WERI-Rb-1 (cell line): Measurements from ENCODE around the gene ZMAT3.

Experiments used
- DNase-seq: peaks from one replicate; pipeline ENCODE4 v3.0.0-alpha.2; 2020
- H3K27ac ChIP-seq: fragments of 250-450 bp; sonication (Bioruptor Pico); 2 replicates; pipeline ENCODE4 v1.5.1; 2020; ENCODE audit warnings: mild to moderate bottlenecking, moderate library complexity
- H3K27me3 ChIP-seq: fragments of 250-450 bp; sonication (Bioruptor Pico); 2 replicates; pipeline ENCODE4 v1.5.1; 2021; ENCODE audit warnings: mild to moderate bottlenecking, low read depth, moderate library complexity; ENCODE audit not compliant: insufficient read depth, severe bottlenecking
- H3K36me3 ChIP-seq: fragments of 250-450 bp; sonication (Bioruptor Pico); 2 replicates; pipeline ENCODE4 v1.5.1; 2020; ENCODE audit warnings: mild to moderate bottlenecking, moderate library complexity
- H3K4me3 ChIP-seq: 2 replicates; pipeline ENCODE4 v1.5.1; 2011; ENCODE audit warnings: low read depth, mild to moderate bottlenecking, control low read depth, low read length
- H3K9me3 ChIP-seq: fragments of 250-450 bp; sonication (Bioruptor Pico); 2 replicates; pipeline ENCODE4 v1.5.1; 2021; ENCODE audit warnings: mild to moderate bottlenecking, moderate library complexity; ENCODE audit not compliant: severe bottlenecking
- TF ChIP-seq, protein P1 (sequence below): IDR thresholded peaks from 2 replicates; pipeline ENCODE4 v1.5.1; 2011; ENCODE audit warnings: low read depth, mild to moderate bottlenecking, control low read depth, inconsistent platforms, low read length

Gene ZMAT3

DNA sequence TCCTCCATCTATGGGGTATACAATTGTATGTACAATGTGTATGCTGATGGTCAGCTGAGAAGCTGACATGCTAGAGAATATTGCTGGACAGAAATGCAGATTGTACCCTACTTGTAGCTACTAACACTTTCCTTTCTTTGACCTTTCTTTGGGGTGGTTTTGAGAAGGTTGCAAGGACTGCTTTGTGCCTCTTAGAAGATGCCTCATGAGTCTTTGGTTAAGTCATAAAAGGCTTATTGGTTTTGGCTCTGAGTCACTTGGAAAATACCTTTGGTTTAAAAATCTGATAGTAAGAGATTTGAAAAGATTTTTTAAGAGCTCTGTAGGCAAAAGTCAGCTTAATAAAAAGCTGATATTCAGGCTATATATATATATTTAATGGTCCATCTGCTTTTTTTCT lies 71.5 kb downstream of the ZMAT3 start:
- Histone ChIP-seq H3K4me3 (no peak overlapping the region), H3K9me3 (no peaks in the 10 kb centered on the region), H3K27ac (no peak overlapping the region), H3K27me3 (no peaks in the 10 kb centered on the region), H3K36me3 (no peaks in the 10 kb centered on the region)
- TF ChIP-seq, protein P1, sequence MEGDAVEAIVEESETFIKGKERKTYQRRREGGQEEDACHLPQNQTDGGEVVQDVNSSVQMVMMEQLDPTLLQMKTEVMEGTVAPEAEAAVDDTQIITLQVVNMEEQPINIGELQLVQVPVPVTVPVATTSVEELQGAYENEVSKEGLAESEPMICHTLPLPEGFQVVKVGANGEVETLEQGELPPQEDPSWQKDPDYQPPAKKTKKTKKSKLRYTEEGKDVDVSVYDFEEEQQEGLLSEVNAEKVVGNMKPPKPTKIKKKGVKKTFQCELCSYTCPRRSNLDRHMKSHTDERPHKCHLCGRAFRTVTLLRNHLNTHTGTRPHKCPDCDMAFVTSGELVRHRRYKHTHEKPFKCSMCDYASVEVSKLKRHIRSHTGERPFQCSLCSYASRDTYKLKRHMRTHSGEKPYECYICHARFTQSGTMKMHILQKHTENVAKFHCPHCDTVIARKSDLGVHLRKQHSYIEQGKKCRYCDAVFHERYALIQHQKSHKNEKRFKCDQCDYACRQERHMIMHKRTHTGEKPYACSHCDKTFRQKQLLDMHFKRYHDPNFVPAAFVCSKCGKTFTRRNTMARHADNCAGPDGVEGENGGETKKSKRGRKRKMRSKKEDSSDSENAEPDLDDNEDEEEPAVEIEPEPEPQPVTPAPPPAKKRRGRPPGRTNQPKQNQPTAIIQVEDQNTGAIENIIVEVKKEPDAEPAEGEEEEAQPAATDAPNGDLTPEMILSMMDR, result no peak
- no peak for DNase-seq

DNA sequence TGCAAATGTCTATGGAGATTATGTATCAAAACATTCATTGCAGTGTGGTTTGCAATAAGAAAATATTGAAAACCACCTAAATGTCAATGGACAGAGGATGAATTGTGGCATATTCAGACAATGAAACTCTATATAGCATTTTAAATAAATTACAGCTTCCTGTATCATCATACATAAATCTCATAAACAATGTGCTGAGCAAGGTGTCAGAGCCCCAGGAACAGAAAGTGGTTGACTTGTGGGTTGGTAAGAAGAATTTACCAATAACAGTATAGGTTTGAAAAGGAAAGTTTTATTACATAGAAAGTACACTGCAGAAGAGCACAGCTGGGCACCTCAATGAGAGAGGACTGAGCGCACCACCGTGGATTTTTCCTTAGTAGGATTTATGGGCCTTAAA lies 75.2 kb downstream of the ZMAT3 start:
- H3K4me3 ChIP-seq, result no peak overlapping the region
- H3K9me3 ChIP-seq, result no peaks in the 10 kb centered on the region

DNA sequence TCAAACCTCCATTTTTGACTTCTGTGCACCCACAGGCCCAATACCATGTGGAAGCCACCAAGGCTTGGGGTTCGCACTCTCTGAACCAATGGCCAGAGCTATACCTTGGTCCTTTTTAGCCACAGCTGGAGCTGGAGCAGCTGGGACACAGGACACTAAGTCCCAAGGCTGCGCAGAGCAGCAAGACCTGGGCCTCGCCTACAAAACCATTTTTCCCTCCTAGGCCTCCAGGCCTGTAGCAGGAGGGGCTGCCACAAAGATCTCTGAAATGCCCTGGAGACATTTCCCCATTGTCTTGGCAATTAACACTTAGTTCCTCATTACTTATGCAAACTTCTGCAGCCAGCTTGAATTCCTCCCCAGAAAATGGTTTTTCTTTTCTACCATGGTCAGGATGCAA lies 81.3 kb downstream of the ZMAT3 start:
- DNase-seq, result no peak
- peaks cover 24% of the 10 kb centered on the region for H3K9me3 ChIP-seq
- H3K27me3 ChIP-seq, result no peaks in the 10 kb centered on the region
- no peak overlapping the region for H3K4me3 ChIP-seq
- TF ChIP-seq, protein P1, result no peak
- H3K27ac ChIP-seq, result no peak overlapping the region
- H3K36me3 ChIP-seq, result no peaks in the 10 kb centered on the region

More for the DNA sequence above, 75.2 kb downstream of the ZMAT3 start:
- Histone ChIP-seq H3K27ac (no peak overlapping the region), H3K36me3 (no peaks in the 10 kb centered on the region), H3K27me3 (no peaks in the 10 kb centered on the region)
- TF ChIP-seq, protein P1, result no peak
- DNase-seq, result no peak

DNA sequence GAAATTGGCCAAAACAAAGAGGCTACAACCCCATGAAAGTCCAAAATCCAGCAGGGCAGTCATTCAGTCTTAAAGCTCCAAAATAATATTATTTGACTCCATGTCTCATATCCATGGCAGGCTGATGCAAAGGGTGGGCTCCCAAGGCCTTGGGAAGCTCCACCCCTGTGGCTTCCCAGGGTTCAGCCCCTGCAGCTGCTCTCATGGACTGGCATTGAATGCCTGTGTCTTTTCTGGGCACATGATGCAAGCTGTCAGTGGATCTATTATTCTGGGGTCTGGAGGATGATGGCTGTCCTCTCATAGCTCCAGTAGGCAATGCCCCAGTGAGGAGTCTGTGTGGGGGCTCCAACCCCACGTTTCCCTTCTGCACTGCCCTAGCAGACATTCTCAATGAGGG lies 81.8 kb downstream of the ZMAT3 start:
- Histone ChIP-seq H3K36me3 (no peaks in the 10 kb centered on the region), H3K27ac (no peak overlapping the region), H3K9me3 (peaks cover 24% of the 10 kb centered on the region), H3K4me3 (no peak overlapping the region), H3K27me3 (no peaks in the 10 kb centered on the region)
- no peak for DNase-seq
- TF ChIP-seq, protein P1, result no peak

- Histone ChIP-seq H3K9me3 (peaks cover 24% of the 10 kb centered on the region), H3K4me3 (no peak overlapping the region), H3K36me3 (no peaks in the 10 kb centered on the region)
Observed at GRCh38 chr3:178987745-178988144, 83.9 kb downstream of the ZMAT3 start.

DNA sequence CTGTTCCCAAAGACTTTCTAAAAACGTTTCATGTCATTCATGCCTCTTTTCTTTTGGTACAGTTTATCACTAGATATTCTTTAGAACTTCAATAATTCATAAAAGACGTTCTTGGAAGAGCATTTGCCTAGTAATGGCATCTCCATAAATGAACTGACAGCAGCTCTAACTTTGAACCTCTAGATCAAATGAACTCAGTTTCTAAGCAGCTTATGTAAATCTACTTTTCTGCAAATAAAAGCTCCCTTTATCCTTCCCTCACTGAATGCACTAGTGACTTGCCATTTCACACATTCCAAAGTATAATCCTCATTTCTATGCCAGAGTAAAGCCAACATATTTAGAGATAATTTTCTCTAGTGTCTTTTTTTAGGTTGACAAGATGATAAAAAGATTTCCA lies 85.2 kb downstream of the ZMAT3 start:
- TF ChIP-seq, protein P1, result no peak
- no peaks in the 10 kb centered on the region for H3K36me3 ChIP-seq

More at GRCh38 chr3:178987745-178988144, 83.9 kb downstream of the ZMAT3 start:
- Histone ChIP-seq H3K27me3 (no peaks in the 10 kb centered on the region), H3K27ac (no peak overlapping the region)
- TF ChIP-seq, protein P1, result no peak
- no peak for DNase-seq

More for the DNA sequence above, 85.2 kb downstream of the ZMAT3 start:
- Histone ChIP-seq H3K9me3 (peaks cover 24% of the 10 kb centered on the region), H3K27ac (no peak overlapping the region), H3K27me3 (no peaks in the 10 kb centered on the region), H3K4me3 (no peak overlapping the region)
- DNase-seq, result no peak
